ENCODE measurements around the gene EDIL3.

EDIL3 gene

GRCh38 chr5:83942155-83942554 lies 442.5 kb downstream of the EDIL3 start:
- no peak for DNase-seq

GRCh38 chr5:83937837-83938236 lies 446.8 kb downstream of the EDIL3 start:
- DNase-seq: no peak

GRCh38 chr5:83931969-83932368 lies 452.7 kb downstream of the EDIL3 start:
- DNase-seq: no peak

- peak; percentile 1 to 20 for DNase-seq
Measured at GRCh38 chr5:83927140-83927733, 457.4 kb downstream of the EDIL3 start.

- no peak for DNase-seq
Measured at GRCh38 chr5:83925955-83926337, 458.7 kb downstream of the EDIL3 start.

GRCh38 chr5:83925321-83925954 lies 459.2 kb downstream of the EDIL3 start:
- DNase-seq: no peak

GRCh38 chr5:83924891-83925290 lies 459.8 kb downstream of the EDIL3 start:
- DNase-seq: no peak

GRCh38 chr5:83924171-83924570 lies 460.5 kb downstream of the EDIL3 start:
- no peak for DNase-seq

GRCh38 chr5:83922699-83923098 lies 462.0 kb downstream of the EDIL3 start:
- DNase-seq: no peak

- no peak for DNase-seq
Measured at GRCh38 chr5:83921666-83922193, 462.9 kb downstream of the EDIL3 start.

- no peak for DNase-seq
Measured at GRCh38 chr5:83919071-83920041, 465.3 kb downstream of the EDIL3 start.

GRCh38 chr5:83917261-83917908 lies 467.3 kb downstream of the EDIL3 start:
- no peak for DNase-seq

GRCh38 chr5:83914662-83915418 lies 469.8 kb downstream of the EDIL3 start:
- no peak for DNase-seq

GRCh38 chr5:83914199-83914598 lies 470.5 kb downstream of the EDIL3 start:
- DNase-seq: no peak

GRCh38 chr5:83913593-83913992 lies 471.1 kb downstream of the EDIL3 start:
- DNase-seq: no peak

GRCh38 chr5:83911367-83911919 lies 473.2 kb downstream of the EDIL3 start:
- no peak for DNase-seq

- DNase-seq: no peak
Measured at GRCh38 chr5:83900306-83900705, 484.4 kb downstream of the EDIL3 start.

GRCh38 chr5:83899326-83899970 lies 485.2 kb downstream of the EDIL3 start:
- no peak for DNase-seq

- DNase-seq: no peak
Measured at GRCh38 chr5:83895860-83896259, 488.8 kb downstream of the EDIL3 start.

GRCh38 chr5:83891261-83891660 lies 493.4 kb downstream of the EDIL3 start:
- no peak for DNase-seq

Data from activated CD4-positive, alpha-beta T cell treated with anti-CD3 and anti-CD28 coated beads for 4 hours (primary cell).